ENCODE results near the gene BBC3. TPM values are rescaled to one million over a fixed set of nuclear protein-coding genes. Genes with fewer than 3 reads are reported as not detected.
A peak's percentile ranks its signal among the peaks of the same experiment; 100 is the strongest.

BBC3 gene
- total RNA-seq, 2 donors from 2014 or later, result 18.9 to 32.9 TPM

DNA sequence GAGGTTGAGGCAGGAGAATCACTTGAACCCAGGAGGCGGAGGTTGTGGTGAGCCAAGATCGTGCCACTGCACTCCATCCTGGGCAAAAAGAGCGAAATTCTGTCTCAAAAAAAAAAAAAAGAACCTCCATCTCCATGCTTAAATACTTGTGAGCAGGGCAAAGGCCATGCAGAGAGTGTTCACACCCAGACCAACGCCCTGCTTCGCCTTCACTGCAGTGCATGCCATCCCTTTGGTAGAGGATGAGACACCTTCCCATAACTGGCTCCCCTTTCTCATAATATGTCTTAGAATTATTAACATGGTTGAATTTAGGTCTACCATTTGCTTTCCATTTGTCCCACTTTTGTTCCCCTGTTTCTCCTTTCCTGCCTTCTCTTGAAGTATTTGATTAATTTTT, 15.4 kb downstream of the BBC3 start:
- DNase-seq, result peak; percentile 75 to 78

DNA sequence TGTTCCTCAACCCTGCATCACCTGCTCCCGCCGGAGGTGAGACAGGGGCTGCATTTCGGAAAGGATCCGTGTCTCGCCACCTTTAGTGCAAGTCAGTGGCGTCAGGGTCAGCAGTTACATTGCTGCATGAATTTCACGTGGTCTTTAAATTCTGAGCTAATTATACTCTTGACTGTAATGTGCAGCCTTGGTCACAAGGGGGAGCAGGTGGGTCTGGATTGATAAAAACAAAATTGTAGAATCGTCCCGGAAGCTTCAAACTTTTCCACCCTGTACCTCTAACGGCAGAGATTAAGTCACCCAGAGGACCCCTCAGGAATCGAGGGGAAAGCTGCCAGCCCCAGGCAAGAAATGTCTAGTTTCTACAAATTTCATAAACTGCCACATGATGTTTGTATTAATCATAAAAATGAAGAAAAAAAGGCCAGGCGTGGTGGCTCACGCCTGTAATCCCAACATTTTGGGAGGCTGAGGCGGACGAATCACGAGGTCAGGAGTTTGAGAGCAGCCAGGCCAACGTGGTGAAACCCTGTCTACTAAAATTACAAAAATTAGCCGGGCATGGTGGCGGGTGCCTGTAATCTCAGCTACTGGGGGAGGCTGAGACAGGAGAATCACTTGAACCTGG, 20.2 kb downstream of the BBC3 start:
- DNase-seq, result peak; percentile 71 to 87
- intact Hi-C loops (cut with DNase I, micrococcal nuclease), result no loop called here
- ATAC-seq, result peak; percentile 54

More for the DNA sequence above, 15.4 kb downstream of the BBC3 start:
- intact Hi-C loops (cut with DNase I, micrococcal nuclease), result no loop called here
- ATAC-seq, result peak; percentile 93

DNA sequence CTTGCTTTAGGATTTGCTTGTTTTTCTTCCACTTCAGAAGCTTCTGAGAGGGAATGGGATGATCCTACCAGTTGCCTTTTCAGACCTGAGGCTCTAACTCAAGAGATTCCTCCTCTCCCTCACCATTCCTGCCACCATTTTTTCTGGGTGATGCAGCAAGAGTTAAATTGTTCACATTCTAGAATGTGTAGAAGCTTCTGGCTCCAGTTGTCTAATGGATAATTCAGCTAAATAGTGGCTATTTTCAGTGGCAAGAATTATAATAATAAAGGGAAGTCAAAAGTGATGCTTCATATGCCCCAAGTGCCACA, 20.9 kb downstream of the BBC3 start:
- no peak for DNase-seq
- intact Hi-C loops (cut with DNase I, micrococcal nuclease), result no loop called here
- ATAC-seq, result no peak

DNA sequence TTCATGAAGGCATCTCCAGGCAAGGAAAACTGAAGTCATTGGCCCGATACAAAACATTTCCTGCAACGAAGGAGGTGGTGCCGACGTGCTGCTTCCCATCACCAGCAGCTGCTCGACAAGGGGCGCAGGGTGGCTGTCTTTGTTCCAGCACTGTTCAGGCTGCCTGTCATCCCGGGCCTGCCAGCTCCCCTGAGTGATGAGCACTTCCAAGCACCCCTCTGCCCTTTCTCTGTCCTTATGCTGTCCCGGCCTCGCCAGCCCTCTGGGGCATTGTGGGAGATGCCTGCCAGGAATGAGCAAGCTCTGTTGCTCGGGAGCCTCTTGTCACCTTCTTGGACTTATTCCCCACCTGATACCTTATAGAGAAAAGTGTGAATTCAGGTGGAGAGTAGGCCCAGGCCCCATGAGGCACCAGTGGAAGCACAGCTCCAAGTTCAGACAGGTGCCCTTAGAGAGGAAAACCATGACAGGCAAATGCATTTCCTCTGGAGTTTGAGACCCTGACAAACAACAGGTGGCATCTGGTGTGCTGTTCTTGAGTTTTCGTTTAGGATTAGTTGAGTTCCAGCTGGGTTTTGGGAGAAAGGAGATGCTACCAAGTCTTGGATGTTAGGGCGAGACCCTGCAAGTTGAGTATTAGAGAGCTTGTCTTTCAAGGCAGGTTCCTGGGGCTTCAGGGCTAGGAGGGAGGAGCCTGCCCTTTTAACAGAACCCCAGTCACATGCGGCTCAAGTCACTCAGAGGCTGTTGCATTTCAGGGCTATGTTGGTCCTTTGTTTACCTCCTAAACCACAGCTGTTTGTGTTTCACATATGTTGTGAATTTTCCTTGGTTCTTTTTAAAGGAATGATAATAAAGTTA, 21.4 kb downstream of the BBC3 start:
- DNase-seq (no peak), ATAC-seq (no peak)
- intact Hi-C loops (cut with DNase I, micrococcal nuclease), result loop anchor here in 1 of 2 donors (5.0 kb wide), 1 partner anchor 38 kb away; no protein-coding TSS in a partner anchor

DNA sequence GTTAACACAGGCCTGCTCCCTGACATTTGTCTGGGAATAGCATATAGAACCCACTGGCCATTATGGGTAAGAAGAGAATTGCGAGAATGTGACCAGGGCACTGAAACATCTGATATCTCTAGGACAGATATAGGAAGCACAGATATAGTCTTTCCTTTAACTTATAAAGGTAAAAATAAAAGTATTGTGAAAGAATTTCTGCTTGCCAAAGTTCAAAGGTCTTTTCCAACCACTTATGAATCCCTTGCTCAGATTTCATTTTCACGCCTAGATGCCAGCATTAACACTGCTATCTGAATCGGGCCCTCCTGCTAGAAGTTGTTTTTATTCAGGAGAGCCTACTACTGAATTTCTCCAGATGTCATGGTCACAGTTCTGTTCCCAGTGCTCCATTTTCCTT, 27.7 kb downstream of the BBC3 start:
- intact Hi-C loops (cut with DNase I, micrococcal nuclease), result no loop called here
- ATAC-seq, result peak; percentile 61
- DNase-seq, result no peak

DNA sequence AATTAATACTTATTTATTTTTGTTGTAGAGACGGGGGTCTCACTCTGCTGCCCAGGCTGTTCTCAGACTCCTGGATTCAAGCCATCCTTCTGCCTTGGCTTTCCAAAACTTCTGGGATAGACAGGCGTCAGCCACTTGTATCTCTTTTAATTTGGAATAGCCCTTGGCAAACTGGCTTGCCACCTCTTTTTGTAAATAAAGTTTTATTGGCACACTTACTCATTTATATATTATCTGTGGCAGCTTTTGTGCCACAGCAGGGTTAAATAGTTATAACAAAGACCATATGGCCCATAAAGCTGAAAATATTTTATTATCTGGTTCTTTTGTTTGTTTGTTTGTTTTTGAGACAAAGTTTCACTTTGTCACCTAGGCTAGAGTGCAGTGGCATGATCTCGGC, 30.5 kb downstream of the BBC3 start:
- ATAC-seq (no peak), DNase-seq (no peak)
- intact Hi-C loops (cut with DNase I, micrococcal nuclease), result no loop called here

DNA sequence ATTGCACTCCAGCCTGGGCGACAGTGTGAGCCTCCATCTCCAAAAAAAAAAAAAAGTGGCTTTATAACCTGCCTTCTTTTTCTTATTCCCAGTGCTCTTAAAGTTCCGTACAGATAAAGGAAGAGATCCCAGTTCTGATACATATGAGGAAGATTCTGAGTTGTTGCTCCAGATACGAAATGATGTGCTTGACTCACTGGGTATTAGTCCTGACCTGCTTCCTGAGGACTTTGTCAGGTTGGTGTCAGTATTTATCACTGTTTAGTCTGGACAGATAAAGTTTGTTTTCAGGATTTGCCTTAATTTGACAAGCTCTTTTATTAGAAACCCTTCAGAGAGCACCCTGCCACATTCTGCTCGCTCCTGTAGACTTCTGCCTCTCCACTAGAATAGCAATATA, 33.9 kb downstream of the BBC3 start:
- ATAC-seq (no peak), DNase-seq (no peak)
- intact Hi-C loops (cut with DNase I, micrococcal nuclease), result no loop called here

DNA sequence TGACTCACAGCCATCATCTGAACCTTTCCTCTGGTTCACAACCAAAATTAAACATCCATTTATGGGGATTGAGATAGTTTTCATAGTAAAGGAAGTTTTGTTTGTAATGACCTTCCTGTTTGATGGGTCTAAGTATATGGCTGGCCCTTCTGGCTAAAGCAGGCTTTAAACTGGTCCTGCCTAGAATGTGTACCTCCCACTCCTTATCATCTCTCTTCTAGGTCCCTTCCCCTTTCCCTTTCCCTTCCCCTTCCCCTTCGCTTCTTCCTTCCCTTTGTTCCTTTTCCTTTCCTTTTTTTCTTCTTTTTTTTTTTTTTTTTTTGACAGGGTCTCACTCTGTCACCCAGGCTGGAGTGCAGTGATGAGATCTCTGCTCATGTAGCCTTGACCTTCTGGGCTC, 35.6 kb downstream of the BBC3 start:
- intact Hi-C loops (cut with DNase I, micrococcal nuclease), result no loop called here
- peak; percentile 45 for ATAC-seq
- no peak for DNase-seq

DNA sequence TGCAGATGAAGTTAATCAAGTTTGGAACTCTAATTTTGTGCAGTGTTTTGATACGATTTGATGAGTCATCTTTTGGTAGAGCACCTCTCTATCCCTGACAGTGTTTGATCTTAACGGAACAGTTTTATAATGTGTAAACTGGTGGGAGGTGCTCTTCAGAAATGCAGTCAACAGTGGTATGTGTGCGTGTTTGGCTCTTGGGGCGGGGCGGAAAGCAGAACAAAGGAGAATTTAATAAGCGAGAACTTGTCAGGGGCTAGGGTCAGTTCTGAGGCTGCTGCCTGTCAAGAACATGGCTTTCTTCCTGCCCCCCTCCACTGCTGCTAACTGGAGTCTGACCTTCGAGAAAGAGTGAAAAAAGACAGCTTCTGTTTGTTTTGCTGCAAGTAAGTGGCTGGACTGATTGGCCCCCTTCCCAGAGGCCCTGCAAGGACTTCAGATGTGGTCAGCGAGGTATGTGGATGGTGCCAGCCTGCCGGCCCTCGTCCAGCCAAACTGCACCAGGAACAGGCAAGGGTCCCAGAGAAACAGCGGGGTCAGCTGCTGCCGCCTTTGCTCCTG, 40.8 kb downstream of the BBC3 start:
- DNase-seq, result peak; percentile 70 to 74
- intact Hi-C loops (cut with DNase I, micrococcal nuclease), result no loop called here
- peak; percentile 70 for ATAC-seq

DNA sequence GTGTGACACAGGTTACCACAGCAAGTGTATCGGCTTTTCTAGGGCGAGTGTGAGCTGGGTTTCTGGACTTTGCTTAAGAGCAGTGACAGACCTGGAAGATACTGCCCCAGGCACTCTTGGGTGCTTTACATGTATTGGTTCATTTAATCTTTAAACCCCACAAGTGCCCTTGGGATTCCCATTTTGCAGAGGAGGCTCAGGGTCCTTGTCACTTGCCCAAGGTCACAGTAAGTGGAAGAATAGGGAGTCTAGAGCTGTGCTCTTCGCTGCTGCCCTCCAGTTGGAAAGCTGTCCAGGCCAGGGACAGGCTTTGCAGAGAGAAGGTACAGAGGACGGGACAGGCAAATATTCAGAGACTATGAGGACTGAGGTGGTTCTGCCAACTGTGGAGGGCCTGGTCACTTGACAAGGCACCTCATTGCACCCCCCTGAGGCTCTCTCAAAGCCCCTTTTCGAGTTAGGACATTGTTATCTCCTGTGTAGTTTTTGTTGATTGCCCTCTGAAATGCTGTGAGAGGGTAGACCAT, 42.4 kb downstream of the BBC3 start:
- peak; percentile 23 for ATAC-seq
- DNase-seq, result no peak
- intact Hi-C loops (cut with DNase I, micrococcal nuclease), result no loop called here

DNA sequence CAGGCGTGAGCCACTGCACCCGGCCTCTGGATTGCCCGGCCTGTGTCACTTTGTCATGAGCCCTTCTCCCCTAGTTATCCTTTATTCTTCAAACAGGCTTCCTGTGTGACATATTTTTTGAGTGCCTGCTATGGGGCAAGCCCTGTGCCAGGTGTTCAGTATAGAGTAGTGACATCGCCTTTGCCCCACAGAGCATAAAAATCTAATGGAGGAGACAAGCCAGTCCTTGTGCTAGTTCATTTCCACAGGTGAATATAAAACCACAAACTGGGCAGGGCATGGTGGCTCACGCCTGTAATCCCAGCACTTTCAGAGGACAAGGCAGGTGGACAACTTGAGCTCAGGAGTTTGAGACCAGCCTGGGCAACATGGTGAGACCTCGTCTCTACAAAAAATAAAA, 43.2 kb downstream of the BBC3 start:
- DNase-seq, result peak; percentile 61 to 67
- intact Hi-C loops (cut with DNase I, micrococcal nuclease), result no loop called here

DNA sequence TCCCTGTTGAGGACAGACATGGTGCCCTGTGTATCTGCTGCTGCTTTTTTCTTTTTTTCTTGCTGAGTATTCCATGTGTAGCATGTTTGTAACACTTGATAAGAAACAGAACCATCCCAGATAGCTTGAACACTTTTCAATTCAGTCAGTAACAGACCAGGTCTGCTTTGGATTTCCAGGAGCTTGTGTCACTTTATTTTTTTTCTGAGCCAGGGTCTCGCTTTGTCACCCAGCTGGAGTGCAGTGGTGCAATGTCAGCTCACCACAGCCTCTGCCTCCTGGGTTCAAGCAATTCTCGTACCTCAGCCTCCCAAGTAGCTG, 43.7 kb downstream of the BBC3 start:
- ATAC-seq (no peak), DNase-seq (no peak)
- intact Hi-C loops (cut with DNase I, micrococcal nuclease), result no loop called here

More for the DNA sequence above, 43.2 kb downstream of the BBC3 start:
- ATAC-seq, result peak; percentile 78

DNA sequence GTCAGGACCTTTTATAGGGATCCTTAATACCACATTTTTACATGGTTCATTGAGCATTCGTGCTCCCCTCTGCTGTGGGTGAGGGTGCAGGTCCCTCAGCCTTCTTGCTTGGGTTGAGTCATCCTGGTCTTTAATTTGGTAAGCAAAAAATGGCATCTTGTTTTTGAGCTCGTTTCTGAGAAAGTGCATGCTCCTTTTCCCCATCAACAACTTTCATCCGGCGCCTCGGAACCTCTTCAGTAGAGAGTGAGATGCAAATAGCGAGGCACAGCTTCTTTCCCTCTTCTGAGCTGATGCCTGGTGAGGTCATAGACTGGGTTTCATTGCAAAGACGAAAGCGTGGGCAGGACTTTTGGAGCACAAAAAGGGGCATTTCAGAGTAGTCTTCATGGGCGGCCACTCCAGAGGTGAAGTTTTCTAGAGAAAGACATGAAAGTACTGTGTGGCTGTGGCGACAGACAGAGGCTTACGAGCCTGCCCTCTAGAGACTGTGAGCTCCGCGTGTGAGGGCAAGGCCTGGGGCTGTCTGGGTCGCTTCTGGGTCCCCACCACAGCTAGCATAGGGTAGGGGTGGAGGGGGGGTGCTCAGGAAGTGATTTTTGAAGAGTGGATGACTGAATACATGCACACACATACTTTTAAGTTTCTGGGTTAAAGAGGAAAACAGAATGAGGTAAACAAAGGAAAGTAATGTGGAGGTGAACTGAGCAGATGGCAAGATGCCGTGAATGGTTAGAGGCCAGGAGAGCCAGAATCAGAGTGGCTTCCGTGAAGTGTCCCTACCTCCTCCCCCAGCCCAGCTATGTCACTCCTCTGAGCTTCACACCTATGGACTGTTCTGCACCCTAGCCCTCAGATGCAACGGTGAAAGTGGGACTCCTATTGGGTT, 44.3 kb downstream of the BBC3 start:
- DNase-seq (peak in 1 of 2 donors; percentile 30), ATAC-seq (no peak)
- intact Hi-C loops (cut with DNase I, micrococcal nuclease), result no loop called here

DNA sequence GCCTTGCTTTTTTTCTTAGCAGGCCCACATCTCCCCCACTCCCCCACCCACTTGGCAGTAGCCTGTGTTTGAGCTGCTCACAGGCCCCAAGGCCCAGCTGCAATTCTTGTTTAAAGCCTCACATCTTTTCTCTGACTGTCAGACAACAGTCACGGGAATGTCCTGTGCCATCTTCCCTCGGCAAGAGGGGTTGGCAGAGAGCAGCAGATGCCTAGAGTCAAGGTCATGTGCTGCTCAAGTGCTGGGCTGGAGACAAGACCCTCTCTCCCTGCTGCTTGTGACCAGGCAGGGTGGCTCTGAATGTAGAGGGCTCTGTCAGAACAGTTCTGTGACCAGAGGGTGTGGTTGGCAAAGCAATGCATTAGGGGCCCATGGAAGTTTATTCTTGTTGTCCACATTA, 47.4 kb downstream of the BBC3 start:
- intact Hi-C loops (cut with DNase I, micrococcal nuclease), result no loop called here
- no peak for DNase-seq
- no peak for ATAC-seq

DNA sequence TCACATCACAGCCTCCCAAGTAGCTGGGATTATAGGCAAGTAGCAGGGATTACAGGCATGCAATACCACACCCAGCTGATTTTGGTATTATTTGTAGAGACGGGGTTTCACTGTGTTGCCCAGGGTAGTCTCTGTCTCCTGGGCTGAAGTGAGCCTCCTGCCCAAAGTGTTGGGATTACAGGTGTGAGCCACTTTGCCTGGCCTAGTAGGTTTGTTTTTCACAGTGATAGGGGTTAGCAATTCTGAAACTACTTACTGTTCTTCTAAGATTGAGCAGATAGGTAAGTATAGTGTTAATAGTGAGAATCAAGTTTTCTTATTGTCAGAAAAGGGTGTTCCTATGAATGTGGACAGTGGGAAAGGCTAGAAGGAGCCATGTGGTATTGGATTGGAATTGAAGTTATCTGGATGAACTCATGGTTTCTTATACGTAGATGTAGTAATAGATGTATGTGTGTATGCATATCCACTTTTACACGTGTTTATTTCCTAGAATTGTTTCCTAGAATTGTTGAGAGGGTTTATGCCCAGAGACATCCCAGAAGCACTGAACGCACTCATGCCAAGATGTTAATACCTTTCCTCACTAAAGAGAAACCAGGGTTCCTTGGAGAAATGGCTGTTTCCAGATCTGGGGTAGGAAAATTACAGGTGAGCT, 51.2 kb downstream of the BBC3 start:
- intact Hi-C loops (cut with DNase I, micrococcal nuclease), result no loop called here
- ATAC-seq, result no peak
- DNase-seq, result no peak

DNA sequence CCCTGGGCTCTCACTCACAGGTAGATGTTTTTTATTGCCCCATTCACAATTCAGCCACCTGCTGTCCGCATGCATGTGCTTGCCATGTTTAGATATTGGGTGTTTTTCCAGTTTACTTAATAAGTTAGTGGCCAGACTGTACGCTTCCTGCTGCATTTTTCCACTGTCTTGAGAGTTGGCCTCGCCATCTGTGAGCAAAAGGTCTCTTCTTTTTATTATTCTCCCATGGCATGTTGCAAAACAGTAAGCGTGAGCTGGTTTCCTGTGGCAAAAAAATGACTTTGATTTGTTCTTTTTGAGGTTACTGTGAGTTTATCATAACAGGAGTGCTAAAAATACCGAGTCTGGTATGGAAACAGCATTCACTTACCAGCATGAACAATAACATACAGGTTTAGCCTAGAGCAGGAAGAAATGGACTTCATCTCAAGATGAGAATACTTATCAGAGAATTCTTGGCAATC, 54.3 kb downstream of the BBC3 start:
- intact Hi-C loops (cut with DNase I, micrococcal nuclease), result no loop called here
- DNase-seq, result no peak
- peak; percentile 69 for ATAC-seq

DNA sequence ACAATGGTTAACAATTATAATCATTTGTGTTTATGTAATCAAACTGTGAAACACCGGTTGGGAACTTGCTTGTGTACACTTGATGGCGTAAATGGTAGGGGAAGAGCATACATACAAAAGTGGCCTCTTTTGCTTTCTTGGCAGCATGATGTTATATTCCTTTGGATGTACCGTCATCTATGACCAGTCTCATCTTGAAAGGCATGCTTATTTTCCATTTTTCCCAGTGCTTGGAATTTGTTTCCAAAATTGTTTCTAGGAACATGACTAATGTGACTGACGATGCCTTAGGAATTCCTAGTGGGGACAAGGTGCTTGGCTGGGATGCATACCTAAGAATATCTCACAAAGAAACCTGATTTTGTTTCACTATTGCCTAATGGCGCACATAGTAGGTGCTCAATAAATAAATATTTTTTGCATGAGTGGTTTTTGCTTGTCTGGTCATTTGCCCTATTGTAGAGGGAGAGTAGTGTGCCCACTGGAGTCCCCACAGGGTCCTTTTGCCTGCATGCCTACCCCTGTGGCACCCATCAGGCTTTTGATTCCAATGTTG, 54.9 kb downstream of the BBC3 start:
- intact Hi-C loops (cut with DNase I, micrococcal nuclease), result no loop called here
- peak; percentile 20 for ATAC-seq
- DNase-seq, result no peak

All from left colon (tissue), 2 donors.